Activated T-helper 1 cell treated with anti-CD3 and anti-CD28 coated beads, Interleukin-12 subunit alpha, Interleukin-12 subunit beta, Interleukin-2, Interleukin-4 antibody, amounts not matched to agents 30 ng/mL and 10 ng/mL and 1 ng/mL, durations not matched to agents 14 hours and 24 hours and 36 hours (primary cell): Measurements from ENCODE around the gene HINT3. TPM values are rescaled to one million over a fixed set of nuclear protein-coding genes. Genes with fewer than 3 reads are reported as not detected.
A peak's percentile ranks its signal among the peaks of the same experiment; 100 is the strongest.
"Not testable (repeated sequence)": the region's sequence is repeated elsewhere in the genome, so short reads cannot be mapped to it uniquely, and the experiment has no call there.

Source experiments
- DNase-seq: peaks from one replicate; pipeline ENCODE4 v3.0.0; 2021; ENCODE audit warnings: low spot score
- H3K27ac Mint-ChIP-seq: one replicate; pipeline ENCODE4 v1.8.0; 2021; ENCODE audit warnings: mild to moderate bottlenecking, mixed read lengths
- H3K27me3 Mint-ChIP-seq: one replicate; pipeline ENCODE4 v1.8.0; 2022; ENCODE audit warnings: mild to moderate bottlenecking, moderate library complexity, mixed read lengths; ENCODE audit not compliant: insufficient read depth
- H3K36me3 Mint-ChIP-seq: one replicate; pipeline ENCODE4 v1.8.0; 2021; ENCODE audit warnings: low read depth, mixed read lengths
- H3K4me1 Mint-ChIP-seq: one replicate; pipeline ENCODE4 v1.8.0; 2021; ENCODE audit warnings: low read depth, mixed read lengths
- H3K4me3 Mint-ChIP-seq: one replicate; pipeline ENCODE4 v1.8.0; 2021; ENCODE audit warnings: mild to moderate bottlenecking, moderate library complexity, mixed read lengths
- H3K9me3 Mint-ChIP-seq: one replicate; pipeline ENCODE4 v1.8.0; 2021; ENCODE audit warnings: mixed read lengths
- intact Hi-C: fragments of 100-400 bp; cut with micrococcal nuclease; formaldehyde crosslinking; loops from one replicate; pipeline ENCODE4 v1.15.1; 2024
- total RNA-seq: library from RNA; stranded (reverse); gene quantifications from 2 replicates; pipeline ENCODE4 v1.2.3, GENCODE V29; 2022

The HINT3 gene
- total RNA-seq, 1 donor from 2014 or later: 9.4 TPM

DNA sequence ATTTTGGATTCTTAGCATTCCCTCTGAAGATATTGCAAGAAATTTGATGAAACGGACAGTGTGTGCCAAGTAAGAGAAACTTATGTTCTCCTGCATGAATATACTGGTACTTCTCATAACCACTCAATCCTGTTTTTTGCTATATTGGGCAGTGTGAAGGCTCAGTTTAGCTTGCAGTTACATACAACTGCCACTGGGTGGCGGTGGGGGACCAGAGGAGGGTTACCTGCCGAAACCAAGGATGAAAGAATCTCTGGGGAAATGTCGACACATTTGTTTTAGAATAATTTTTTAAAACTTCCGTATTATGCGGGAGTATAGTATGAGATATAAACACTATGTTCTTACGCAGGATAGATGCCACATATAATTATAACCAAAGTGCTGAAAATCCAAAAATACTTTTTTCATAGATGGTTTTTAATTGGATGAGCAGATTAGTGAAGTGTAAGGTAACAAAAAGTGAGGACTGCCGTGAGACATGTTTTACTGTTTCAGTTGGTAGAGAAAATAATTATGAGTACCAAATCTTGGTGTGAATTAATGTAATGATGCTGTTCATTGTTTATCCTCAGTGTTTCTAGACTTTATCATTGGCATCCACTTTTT, 39.5 kb downstream of the HINT3 start:
- Mint-ChIP-seq H3K4me3 (peak overlapping the region; percentile 45), H3K36me3 (peaks cover 27% of the 10 kb centered on the region), H3K27me3 (no peaks in the 10 kb centered on the region), H3K27ac (no peak overlapping the region), H3K9me3 (no peaks in the 10 kb centered on the region), H3K4me1 (peaks cover 18% of the 10 kb centered on the region)
- intact Hi-C loops: loop anchor here (1.0 to 10.0 kb wide), 4 partner anchors 175 to 1195 kb away; no protein-coding TSS in a partner anchor
- peak; percentile 60 for DNase-seq

DNA sequence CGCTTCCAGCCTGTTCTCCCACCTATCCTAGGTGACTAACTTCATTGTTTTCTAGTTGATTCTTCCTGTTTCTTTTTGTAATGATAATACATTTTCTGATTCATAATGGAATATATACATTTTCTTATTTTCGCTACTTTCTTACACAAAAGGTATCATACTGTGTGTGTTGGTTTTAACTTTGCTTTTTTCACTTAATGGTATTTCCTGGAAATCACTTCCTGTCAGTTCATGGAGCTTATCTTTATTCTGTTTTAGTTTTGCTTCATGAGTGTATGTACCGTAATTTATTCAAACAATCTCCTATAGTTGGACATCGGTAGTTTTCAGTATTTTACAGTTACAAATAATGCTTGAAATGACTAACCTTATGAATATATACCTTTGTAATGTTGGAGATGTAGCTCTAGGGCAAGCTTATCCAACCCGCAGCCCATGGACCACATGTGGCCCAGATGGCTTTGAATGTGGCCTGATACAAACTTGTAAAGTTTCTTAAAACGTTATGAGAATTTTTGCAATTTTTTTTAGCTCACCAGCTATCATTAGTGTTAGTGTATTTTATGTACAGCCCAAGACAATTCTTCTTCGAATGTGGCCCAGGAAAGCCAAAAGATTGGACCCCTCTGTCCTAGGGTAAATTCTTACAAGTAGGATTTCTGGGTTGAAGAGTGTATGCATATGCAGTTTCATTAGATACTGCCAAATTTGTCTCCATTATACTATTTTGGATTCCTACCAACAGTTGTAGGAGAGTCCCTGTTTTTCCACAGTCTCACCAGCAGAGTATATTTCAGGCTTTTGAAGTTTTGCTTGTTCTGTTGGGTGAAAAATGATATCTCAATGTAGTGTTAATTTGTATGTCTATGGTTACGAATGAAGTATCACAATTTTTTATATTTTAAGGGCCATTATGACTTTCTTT, 46.4 kb downstream of the HINT3 start:
- peaks cover 13% of the 10 kb centered on the region for H3K4me1 Mint-ChIP-seq
- peaks cover 30% of the 10 kb centered on the region for H3K36me3 Mint-ChIP-seq
- H3K27me3 Mint-ChIP-seq: no peaks in the 10 kb centered on the region
- intact Hi-C loops: no loop called here
- peak overlapping the region; percentile 19 for H3K4me3 Mint-ChIP-seq
- no peaks in the 10 kb centered on the region for H3K9me3 Mint-ChIP-seq
- no peak for DNase-seq
- no peak overlapping the region for H3K27ac Mint-ChIP-seq

DNA sequence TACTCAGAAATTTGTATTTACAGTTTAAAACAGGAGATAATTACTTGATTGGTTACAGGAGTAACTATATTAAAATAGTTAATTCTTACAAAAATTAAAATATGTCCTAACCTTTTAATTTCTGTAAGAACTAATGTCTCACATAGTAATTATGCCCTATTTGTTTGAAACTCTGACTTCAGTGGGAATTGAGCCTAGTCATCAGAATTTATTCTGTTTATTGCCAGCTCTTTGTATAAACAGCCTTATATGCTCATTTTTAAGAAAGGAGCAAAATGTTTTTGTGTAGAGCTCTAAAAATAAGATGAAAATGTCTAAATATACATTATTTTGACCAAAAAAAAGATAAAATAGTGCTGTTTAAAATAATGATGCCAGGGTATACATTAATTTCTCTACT, 51.2 kb downstream of the HINT3 start:
- no peak for DNase-seq
- no peak overlapping the region for H3K27ac Mint-ChIP-seq
- no peak overlapping the region for H3K4me3 Mint-ChIP-seq
- no peaks in the 10 kb centered on the region for H3K27me3 Mint-ChIP-seq
- H3K4me1 Mint-ChIP-seq: peaks cover 4% of the 10 kb centered on the region
- intact Hi-C loops: no loop called here
- peaks cover 27% of the 10 kb centered on the region for H3K36me3 Mint-ChIP-seq
- no peaks in the 10 kb centered on the region for H3K9me3 Mint-ChIP-seq

DNA sequence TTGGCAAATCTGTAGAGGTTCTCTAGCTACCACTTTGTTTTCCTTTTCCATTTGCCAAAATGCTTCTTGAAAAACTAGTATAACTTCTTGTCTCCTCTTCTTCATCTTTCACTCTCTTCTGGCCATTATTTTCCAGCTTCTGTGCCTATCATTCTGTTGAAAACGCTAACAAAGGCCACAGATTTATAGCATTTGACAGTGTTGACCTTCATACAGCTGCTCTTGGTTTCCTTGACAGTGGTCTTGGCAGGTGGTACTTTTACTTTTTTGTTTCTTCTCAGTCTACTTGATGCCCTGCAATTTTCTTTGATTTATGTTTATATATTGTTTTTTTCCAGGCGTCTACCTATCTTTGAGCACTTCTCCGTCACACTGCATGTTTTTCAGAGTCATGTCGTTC, 53.5 kb downstream of the HINT3 start:
- Mint-ChIP-seq H3K36me3 (peaks cover 24% of the 10 kb centered on the region), H3K4me1 (no peaks in the 10 kb centered on the region), H3K27ac (no peak overlapping the region), H3K4me3 (no peak overlapping the region), H3K9me3 (no peaks in the 10 kb centered on the region), H3K27me3 (no peaks in the 10 kb centered on the region)
- DNase-seq: no peak
- intact Hi-C loops: no loop called here

DNA sequence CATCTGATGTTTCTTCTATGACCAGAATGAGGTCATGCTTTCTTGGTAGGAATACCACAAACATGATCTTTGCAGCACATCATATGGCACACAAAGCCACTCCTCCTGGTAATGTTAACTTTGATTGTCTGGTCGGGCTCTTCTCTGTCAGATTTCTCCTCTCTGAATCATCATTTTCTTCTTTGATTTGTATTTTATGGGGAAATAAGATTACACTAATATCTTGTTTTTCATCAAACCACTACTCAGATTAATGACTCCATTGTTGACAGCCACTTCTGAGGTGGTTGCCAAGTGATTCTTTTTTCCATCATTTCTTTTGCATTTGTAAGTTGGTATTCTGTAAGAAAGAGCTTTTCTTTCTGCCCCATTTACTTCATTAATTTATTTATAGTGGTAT, 59.3 kb downstream of the HINT3 start:
- Mint-ChIP-seq H3K36me3 (peaks cover 29% of the 10 kb centered on the region), H3K27ac (no peak overlapping the region), H3K4me1 (no peaks in the 10 kb centered on the region), H3K4me3 (no peak overlapping the region), H3K27me3 (no peaks in the 10 kb centered on the region), H3K9me3 (no peaks in the 10 kb centered on the region)
- DNase-seq: no peak
- intact Hi-C loops: no loop called here

DNA sequence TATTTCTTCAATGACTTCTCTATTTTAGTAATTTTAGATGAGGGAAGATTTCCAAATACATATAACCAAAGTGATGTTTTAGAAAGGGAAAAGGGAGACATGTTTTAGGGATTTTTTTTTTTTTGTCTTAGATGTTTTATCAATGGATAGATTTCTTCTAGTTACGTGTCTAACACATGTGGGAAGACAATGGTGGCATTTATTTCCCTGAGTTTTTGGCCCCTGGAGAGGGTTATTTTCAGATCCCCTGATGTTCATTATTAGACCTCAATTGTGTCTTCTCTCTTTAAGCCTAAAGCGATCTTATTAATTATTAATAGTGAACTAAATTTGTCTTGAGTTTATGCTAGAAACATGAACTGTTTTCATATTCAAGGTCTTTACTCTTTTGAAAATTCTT, 60.0 kb downstream of the HINT3 start:
- intact Hi-C loops: no loop called here
- H3K36me3 Mint-ChIP-seq: peaks cover 31% of the 10 kb centered on the region
- H3K4me3 Mint-ChIP-seq: no peak overlapping the region

DNA sequence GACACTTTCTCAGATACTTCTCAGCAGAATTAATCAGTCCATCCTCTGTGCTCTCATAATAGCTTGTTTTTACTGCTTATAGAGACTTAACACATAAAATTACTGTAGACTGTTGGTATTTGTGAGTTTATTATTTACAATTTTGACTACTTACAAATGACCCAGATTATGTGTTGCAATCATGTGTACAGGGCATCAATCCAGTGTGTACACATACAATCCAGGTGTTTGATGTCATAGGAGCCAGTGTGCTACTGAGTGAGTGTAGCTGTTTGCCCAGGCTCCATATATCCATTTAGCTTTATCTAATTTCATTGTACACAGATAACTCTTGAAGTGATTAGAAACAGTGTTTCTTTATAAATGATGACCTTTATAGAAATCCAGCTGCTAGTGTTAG, 61.1 kb downstream of the HINT3 start:
- Mint-ChIP-seq H3K4me1 (no peaks in the 10 kb centered on the region), H3K9me3 (no peaks in the 10 kb centered on the region), H3K27ac (no peak overlapping the region), H3K4me3 (no peak overlapping the region), H3K27me3 (no peaks in the 10 kb centered on the region), H3K36me3 (peaks cover 27% of the 10 kb centered on the region)
- no peak for DNase-seq
- intact Hi-C loops: no loop called here

More for the DNA sequence above, 60.0 kb downstream of the HINT3 start:
- Mint-ChIP-seq H3K4me1 (no peaks in the 10 kb centered on the region), H3K27ac (no peak overlapping the region), H3K27me3 (no peaks in the 10 kb centered on the region), H3K9me3 (no peaks in the 10 kb centered on the region)
- DNase-seq: no peak

DNA sequence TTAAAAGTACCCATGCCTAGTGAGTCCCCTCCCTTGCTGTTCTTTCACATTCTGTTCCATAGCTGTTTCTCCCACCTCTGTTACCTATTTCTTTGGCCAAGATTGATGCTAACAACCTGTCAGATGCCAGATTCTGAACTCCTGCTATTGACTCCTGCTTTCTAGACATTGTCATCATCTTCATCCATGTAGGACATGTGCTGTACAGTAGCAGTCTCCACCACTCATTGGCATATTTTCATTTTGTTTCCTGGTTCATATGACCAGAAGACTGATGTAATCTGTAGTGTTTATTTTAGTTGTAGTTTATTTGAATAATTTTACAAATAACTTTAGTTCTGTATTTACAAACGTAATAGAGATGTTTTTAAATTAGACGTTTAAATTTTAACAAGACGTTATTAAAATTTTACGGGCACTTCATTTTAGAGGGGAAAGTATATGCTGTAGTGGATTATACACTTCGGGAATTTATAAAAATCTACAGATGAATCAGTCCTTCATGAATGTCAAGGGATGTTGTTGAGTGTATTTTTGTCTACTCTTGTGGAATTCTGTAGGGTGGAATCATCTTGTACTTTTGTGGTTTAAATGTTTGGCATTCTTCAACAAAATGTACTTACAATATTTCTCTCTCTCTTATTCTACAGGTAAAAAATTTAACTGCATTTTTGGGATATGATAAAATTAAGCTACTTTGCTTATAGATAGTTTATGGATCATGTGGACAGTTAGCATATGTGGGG, 63.9 kb downstream of the HINT3 start:
- DNase-seq: no peak
- no peaks in the 10 kb centered on the region for H3K27me3 Mint-ChIP-seq
- no peak overlapping the region for H3K4me3 Mint-ChIP-seq
- H3K36me3 Mint-ChIP-seq: peaks cover 23% of the 10 kb centered on the region
- H3K9me3 Mint-ChIP-seq: no peaks in the 10 kb centered on the region
- intact Hi-C loops: no loop called here
- H3K4me1 Mint-ChIP-seq: no peaks in the 10 kb centered on the region
- no peak overlapping the region for H3K27ac Mint-ChIP-seq

DNA sequence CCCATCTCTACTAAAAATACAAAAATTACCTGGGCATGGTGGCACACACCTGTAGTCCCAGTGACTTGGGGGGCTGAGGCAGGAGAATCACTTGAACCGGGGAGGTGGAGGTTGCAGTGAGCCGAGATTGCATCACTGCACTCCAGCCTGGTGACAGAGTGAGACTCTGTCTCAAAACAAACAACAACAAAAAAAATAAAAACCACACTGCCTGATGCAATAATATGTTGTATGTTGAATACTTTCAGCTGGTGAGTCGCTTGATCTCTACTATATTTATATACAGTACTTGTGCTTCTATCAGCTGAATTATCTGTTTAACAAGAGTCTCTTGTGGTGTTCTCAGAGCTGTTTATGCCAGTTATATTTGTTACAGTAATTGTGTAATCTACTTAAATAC, 66.9 kb downstream of the HINT3 start:
- H3K4me3 Mint-ChIP-seq, H3K4me1 Mint-ChIP-seq, DNase-seq, H3K27ac Mint-ChIP-seq, intact Hi-C loops, H3K27me3 Mint-ChIP-seq, H3K9me3 Mint-ChIP-seq: not testable (repeated sequence)
- H3K36me3 Mint-ChIP-seq: peaks cover 21% of the 10 kb centered on the region

DNA sequence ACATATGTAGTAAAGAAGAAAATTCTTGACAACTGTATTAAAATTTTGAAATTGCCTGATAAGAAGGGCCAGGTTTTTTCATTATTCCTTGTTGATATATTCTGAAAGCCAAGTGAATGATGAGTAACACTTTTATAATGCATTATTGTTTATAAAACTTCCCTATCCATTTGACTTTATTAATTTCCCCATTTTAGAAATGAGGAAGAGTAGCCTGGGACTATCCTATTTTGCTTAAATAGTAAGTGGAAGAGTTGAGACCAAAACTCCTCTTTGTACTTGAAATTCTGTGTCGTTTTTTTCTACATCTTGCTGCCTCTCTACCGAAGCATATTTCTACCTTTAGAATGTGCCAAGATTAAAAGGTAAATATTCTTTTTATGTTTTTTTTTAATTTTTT, 69.4 kb downstream of the HINT3 start:
- no peak for DNase-seq
- H3K27ac Mint-ChIP-seq: no peak overlapping the region
- H3K4me1 Mint-ChIP-seq: no peaks in the 10 kb centered on the region
- H3K27me3 Mint-ChIP-seq: no peaks in the 10 kb centered on the region
- H3K4me3 Mint-ChIP-seq: no peak overlapping the region
- intact Hi-C loops: no loop called here
- peaks cover 21% of the 10 kb centered on the region for H3K36me3 Mint-ChIP-seq
- no peaks in the 10 kb centered on the region for H3K9me3 Mint-ChIP-seq

DNA sequence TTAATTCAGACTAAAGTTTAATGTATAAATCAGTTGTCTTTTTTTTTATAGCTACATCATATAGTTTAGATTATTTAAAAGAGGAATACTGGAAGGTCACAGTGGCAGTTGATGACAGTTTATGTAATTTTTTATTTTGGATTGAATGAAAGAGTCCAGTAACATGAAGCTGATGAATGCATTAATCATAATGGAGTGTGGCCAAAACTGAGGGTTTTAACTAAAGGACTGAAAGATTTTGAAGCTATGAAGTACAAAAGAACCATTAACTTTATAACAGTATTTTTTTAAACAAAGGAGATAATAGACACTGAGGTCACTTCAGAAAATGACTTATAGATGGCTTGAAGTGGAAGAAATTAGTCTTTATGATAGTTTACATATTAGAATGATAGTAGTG, 71.0 kb downstream of the HINT3 start:
- intact Hi-C loops: no loop called here
- H3K9me3 Mint-ChIP-seq: no peaks in the 10 kb centered on the region
- H3K4me3 Mint-ChIP-seq: no peak overlapping the region
- H3K27ac Mint-ChIP-seq: no peak overlapping the region
- H3K36me3 Mint-ChIP-seq: peaks cover 13% of the 10 kb centered on the region
- H3K4me1 Mint-ChIP-seq: no peaks in the 10 kb centered on the region
- H3K27me3 Mint-ChIP-seq: no peaks in the 10 kb centered on the region
- DNase-seq: no peak
